K562 (cell line): ENCODE data around the gene ZFP69. TPM values are rescaled to one million over a fixed set of nuclear protein-coding genes. Genes with fewer than 3 reads are reported as not detected.

Experiments used
- ARID4B ChIP-seq: sonication (generic); formaldehyde crosslinking; IDR thresholded peaks from 2 replicates; pipeline ENCODE4 v1.8.0; 2022; ENCODE audit warnings: mild to moderate bottlenecking, missing genetic modification reagents
- ASH1L ChIP-seq: fragments of 450-650 bp; IDR thresholded peaks from 2 replicates; pipeline ENCODE4 v1.6.1; 2018; ENCODE audit warnings: borderline replicate concordance, mild to moderate bottlenecking, low read depth; ENCODE audit not compliant: partially characterized antibody
- CBX3 ChIP-seq, 2 experiments: IDR thresholded peaks; 1 replicate in 1 of 2; 2 replicates in 1 of 2; pipeline ENCODE4 v1.6.1; 2012; ENCODE audit warnings: inconsistent platforms in 2 of 2, low read length in 2 of 2, borderline replicate concordance in 1 of 2, control low read depth in 1 of 2
- DEAF1 ChIP-seq: fragments of 450-650 bp; formaldehyde crosslinking; IDR thresholded peaks from 2 replicates; pipeline ENCODE4 v1.4.0; 2020; ENCODE audit warnings: mild to moderate bottlenecking, moderate library complexity
- L3MBTL2 ChIP-seq: fragments of 450-650 bp; IDR thresholded peaks from 2 replicates; pipeline ENCODE4 v1.6.1; 2016; ENCODE audit warnings: mild to moderate bottlenecking, moderate library complexity
- LEF1 ChIP-seq: fragments of 450-650 bp; IDR thresholded peaks from 2 replicates; pipeline ENCODE4 v1.6.1; 2016; ENCODE audit warnings: mild to moderate bottlenecking
- RAD21 ChIP-seq, 2 experiments: fragments of 250-450 bp in 1 of 2; fragments of 450-650 bp in 1 of 2; sonication (Bioruptor Pico) in 1 of 2; formaldehyde crosslinking in 1 of 2; IDR thresholded peaks in 1 of 2; conservative IDR thresholded peaks in 1 of 2; 2 replicates each; pipeline versions ENCODE4 v1.4.0 to v1.8.0; 2020 to 2022; ENCODE audit warnings: mild to moderate bottlenecking in 2 of 2, moderate library complexity in 1 of 2
- REST ChIP-seq, 2 experiments: fragments of 450-650 bp; formaldehyde crosslinking in 1 of 2; IDR thresholded peaks; 2 replicates each; pipeline versions ENCODE4 v1.4.0 to v1.6.1; 2014 to 2020; ENCODE audit warnings: mild to moderate bottlenecking in 2 of 2, borderline replicate concordance in 1 of 2, low read depth in 1 of 2
- polyA plus RNA-seq, 8 experiments: library from polyadenylated mRNA; depleted of rRNA in 4 of 8; stranded (reverse) in 5 of 8; unstranded in 3 of 8; fragments of >200 nt; fragmentation: Nextera tagmentation in 2 of 8; fragmentation: Illumina TruSeq in 1 of 8; extraction: Ambion mirVana in 2 of 8; extraction: Trizol in 1 of 8; gene quantifications; 2 replicates each; pipeline versions ENCODE4 v1.2.1 to v1.2.3, GENCODE V29; 2011 to 2014; ENCODE audit warnings: inconsistent platforms in 1 of 8, missing spikeins in 1 of 8
- total RNA-seq, 7 experiments: library from RNA; depleted of rRNA in 6 of 7; stranded (reverse); fragments of >200 nt in 6 of 7; fragmentation: Illumina TruSeq in 2 of 7; extraction: Trizol in 2 of 7; gene quantifications; 2 replicates each; pipeline versions ENCODE4 v1.2.1 to v1.2.3, GENCODE V29; 2011 to 2021; ENCODE audit warnings: low replicate concordance in 1 of 7
- TF ChIP-seq, protein P1 (sequence below): IDR thresholded peaks from 2 replicates; pipeline ENCODE4 v1.6.1; 2011; ENCODE audit warnings: borderline replicate concordance, low read depth, mild to moderate bottlenecking, moderate library complexity, low read length; ENCODE audit not compliant: insufficient read depth, poor library complexity, severe bottlenecking

ZFP69 gene
- total and polyA plus RNA-seq, 9 of the 15 experiments (the other 6 are each of a cell fraction or from before 2014, with no cell fraction given), result 2.0 to 8.4 (median 5.7) TPM

GRCh38 chr1:40532844-40533424, 55.8 kb downstream of the ZFP69 start (continued):
- TF ChIP-seq ARID4B (no peak), REST (IDR thresholded peaks at IDR 0.05; ENCODE audit: borderline replicate concordance) (peak; percentile 38; the same call in 1 of the 2 replicates), REST (CRISPR knock-in tag; IDR thresholded peaks at IDR 0.05; ENCODE audit: low read depth) (no peak), RAD21 (CRISPR knock-in tag; conservative IDR thresholded peaks at IDR 0.05 in 1 of 2, IDR thresholded peaks at IDR 0.05 in 1 of 2) (peak; percentile 42 to 73), ASH1L (no peak), CBX3 (IDR thresholded peaks at IDR 0.05; ENCODE audit: borderline replicate concordance in 1 of 2, low read length in 2 of 2) (peak in 1 of 2 experiments; percentile 72; a peak in 2 of 3 replicates), LEF1 (no peak), DEAF1 (CRISPR knock-in tag) (peak; percentile 36; the same call in 1 of the 2 replicates), L3MBTL2 (0 out of 2 replicates have a peak, but pooled peaks have one; percentile 19)
- TF ChIP-seq, protein P1, sequence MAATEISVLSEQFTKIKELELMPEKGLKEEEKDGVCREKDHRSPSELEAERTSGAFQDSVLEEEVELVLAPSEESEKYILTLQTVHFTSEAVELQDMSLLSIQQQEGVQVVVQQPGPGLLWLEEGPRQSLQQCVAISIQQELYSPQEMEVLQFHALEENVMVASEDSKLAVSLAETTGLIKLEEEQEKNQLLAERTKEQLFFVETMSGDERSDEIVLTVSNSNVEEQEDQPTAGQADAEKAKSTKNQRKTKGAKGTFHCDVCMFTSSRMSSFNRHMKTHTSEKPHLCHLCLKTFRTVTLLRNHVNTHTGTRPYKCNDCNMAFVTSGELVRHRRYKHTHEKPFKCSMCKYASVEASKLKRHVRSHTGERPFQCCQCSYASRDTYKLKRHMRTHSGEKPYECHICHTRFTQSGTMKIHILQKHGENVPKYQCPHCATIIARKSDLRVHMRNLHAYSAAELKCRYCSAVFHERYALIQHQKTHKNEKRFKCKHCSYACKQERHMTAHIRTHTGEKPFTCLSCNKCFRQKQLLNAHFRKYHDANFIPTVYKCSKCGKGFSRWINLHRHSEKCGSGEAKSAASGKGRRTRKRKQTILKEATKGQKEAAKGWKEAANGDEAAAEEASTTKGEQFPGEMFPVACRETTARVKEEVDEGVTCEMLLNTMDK, result peak; percentile 50
